NOMO-1 treated with DMSO at 0.1 percent for 48 hours (cell line): ENCODE data around the gene APCDD1L.
"Not testable (repeated sequence)": the region's sequence is repeated elsewhere in the genome, so short reads cannot be mapped to it uniquely, and the experiment has no call there.

ENCODE experiments used
- DNase-seq: peaks from one replicate; lab custom pipeline; 2025; ENCODE audit not compliant: unreplicated experiment; lab: John Stamatoyannopoulos, UW

APCDD1L gene

DNA sequence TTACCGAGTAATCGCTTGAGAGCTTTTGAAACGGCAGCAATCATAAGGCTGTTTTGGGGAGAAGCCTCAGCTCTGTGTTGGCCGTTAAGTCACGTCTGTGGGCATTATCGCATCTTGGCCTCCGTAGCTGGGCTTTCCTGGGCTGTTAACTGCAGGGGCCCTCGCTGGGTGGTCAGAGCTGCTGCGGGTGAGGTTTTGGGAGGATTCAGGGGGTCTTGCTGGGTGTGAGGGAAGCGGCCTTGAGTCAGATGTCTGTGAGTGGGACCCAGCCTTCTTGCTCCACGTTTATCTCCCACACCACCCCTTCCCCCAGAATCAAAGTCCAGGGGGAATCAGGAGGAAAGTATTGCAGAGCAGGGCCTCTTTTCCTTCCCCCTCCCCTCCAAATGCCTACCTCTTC, 3.2 kb upstream of the APCDD1L start:
- no peak for DNase-seq

DNA sequence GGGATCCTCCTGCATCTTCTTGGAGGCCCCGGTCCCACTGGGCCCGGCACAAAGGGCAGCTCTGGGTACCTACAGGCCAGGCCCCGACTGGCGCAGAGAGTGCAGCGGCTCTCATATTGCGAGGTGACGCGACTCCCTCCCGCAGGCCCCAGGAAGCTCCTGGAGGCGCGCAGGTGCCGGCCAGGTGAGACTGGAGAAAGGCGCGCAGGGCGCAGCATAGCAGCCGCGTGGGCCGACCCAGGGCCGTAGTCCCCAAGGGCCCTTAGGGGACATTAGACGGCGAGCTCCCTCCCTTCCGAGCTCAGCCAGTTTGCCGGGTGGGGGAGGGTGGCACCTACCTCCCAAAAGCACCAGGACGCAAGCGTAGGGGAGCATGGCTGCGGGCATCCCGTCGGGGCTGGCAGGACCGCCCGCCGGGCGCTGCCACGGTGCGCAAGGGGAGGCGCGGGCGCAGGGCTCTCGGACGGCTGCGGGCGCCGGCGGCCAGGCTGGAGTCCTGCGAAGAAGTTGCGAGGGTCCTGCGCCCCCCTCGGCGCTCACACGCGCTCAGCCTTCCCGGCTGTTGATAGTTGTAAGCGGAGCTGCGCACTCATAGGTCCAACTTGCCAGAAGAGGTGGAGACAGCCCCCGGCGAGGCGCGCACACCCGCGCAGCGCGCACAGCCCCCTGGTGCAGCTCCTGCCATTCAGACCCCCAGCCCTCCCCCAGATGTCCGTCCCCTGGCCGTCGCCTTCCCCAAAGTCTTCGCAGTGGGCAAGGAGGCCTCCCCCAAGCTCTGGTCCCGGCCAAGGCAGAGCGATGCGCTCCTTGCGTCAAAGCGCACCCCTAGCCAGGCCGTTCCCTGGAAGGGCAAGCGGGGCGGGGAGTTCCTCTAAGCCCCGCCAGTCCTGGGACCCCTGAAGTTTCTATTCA, 622 bp downstream of the APCDD1L start:
- no peak for DNase-seq

DNA sequence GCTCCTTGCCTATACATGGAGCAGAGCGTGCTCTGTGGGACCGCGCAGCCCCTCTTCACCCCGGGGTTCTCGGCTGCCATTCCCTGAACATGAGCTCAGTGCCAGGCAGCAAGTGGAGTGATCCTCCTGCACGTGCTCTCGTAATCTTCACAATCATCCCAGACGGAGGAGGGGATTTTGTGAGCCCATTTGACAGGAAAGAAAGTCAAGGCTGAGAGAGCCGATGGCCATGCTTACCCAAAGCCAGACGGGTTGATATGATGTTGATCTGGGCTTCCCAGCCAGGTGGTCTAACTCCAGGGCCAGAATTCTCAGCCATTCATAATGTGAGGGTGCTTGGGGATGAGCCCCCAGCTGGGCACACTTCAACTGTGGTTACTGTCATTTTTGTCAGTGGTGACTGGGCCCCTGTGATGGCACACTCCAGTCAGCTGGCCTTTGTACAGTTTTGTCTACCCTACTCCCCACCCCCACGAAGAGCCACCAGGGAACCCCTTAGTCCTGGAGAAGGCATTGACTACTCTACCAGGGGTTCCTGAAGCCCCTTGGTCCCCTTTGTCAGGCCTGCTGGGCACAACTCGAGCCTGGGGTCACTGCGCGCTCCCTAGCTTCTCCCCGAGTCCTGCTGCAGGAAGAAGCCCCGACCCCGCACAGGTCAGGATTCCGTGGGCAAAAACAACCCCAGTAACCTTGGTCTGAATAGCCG, 1.5 kb downstream of the APCDD1L start:
- DNase-seq, result no peak

DNA sequence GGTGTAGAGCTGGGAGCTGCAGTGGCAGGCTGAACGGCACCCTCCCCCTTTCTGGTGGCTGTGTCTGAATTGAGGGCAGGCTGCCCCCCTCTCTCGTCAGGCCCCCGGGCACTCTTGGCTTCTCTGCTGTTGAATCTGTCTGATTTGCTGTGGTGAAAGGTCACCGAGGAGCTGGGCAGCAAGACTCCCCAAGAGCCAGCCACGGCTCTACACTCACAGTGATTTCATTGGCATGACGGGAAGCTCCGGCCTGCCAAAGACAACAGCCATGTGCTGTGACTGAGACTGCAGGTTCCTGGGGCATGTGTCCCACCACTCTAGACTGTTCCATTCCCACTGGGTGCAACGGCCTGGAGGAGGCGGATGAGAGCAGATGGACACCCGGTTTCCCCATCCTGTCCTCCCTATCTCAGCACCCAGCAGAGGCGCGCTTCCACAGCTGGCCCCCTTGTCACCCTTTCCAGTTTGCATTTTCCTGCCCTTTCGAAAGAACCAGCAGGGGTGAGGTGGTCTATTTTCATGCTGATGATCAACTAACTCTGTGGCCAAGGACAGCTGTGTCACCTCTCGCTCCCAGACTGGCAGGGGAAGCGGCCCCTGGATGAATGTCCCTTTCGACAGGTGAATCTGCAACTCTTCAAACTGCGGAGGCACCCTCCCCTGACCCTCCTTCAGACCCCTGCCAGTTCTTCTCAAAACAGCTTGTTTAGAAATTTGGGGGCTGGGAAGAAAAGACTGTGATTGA, 2.2 kb downstream of the APCDD1L start:
- DNase-seq, result no peak

DNA sequence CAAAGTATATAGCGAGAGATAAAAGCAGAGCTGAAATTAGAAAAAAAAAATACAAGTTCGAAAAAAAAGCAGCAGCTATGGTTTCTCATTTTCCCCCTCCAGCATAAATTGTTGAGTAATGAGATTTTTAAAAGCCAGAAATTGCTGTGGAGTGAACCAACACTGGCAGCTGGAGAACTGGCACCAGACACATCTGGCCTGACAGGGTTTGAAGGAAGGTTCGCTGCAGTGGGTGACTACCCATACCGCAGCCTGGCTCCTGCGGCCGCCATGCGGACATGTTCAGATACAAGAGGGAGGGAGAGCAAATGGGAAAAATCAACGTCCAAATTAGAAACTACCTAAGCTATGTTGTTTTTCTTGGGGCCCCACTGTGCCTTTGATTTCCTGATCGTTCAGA, 3.3 kb downstream of the APCDD1L start:
- DNase-seq, result no peak

DNA sequence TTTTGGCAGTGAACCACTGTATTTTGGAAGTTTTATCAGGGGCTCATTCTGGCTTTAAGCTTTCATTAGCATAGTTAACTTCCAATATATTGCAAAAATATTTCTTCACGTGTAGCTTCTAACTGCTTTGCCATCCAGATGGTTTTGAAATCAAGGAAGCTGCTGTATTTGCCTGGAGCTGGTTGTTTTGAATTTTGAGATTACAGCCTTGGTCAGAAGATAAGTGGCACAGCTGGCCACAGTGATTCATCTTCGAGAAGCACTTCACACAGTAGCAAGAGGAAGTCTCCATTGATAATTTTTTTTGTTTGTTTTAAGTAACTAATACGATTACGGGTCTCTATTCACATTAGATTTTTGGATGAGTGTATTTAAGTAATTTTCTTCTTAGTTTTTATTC, 3.8 kb downstream of the APCDD1L start:
- peak; percentile 74 for DNase-seq

DNA sequence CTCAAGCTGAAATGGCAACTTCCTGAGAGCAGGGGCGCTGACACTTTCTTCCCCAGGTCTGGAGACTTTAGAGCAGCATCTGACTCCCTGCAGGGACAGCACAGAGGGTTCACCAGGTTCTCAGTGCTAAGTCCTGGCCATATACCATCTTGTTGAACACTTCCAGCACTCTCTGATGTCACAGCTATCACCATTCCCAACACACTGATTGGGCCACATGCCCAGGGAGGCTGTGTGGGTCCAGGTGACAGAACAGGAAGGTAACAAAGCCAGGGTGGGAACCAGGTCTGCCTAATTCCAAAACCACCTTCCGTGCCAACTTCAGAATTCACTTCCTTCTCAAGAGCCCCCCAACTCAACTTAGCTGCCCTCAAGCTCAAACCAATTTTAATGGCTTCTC, 4.3 kb downstream of the APCDD1L start:
- DNase-seq, result no peak

DNA sequence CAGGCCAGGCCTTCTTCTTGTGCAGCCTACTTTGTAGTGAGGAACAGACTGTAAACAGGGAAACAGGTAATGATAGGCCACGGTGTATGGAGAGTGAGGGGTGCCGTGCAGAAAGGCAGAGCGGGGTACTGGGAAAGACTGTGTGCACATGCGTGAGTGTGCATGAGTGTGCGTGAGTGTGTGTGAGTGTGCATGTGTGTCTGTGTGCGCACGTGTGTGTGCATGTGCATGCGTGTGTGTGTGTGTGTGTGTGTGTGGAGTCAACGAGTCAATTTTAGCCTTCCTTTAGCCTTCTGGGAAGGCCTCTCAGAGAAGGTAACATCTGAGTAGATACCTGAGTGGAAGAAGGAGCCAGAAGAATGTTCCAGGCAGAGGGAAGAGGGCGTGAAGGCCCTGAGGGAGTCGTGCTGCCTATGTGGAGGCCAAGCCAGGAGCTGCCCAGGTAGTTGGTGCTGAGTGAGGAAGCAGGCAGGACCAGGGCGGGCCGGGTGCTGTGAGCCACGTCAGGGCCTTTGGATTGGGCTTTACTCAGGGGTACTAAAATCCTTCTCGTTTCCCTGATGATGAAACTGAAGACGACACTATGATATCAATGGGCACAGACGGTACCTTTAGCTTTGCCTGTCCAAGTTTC, 6.3 kb downstream of the APCDD1L start:
- no peak for DNase-seq

DNA sequence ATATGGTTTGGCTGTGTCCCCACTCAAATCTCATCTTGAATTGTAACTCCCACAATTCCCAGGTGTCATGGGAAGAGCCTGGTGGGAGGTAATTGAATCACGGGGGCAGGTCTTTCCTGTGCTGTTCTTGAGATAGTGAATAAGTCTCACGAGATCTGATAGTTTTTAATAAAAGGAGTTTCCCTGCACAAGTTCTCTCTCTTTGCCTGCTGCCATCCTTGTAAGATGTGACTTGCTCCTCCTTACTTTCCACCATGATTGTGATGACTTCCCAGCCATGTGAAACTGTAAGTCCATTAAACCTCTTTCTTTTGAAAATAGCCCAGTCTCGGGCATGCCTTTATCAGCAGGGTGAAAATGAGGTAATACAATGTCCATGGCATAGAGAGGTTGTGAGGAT, 8.2 kb downstream of the APCDD1L start:
- not testable (repeated sequence) for DNase-seq

DNA sequence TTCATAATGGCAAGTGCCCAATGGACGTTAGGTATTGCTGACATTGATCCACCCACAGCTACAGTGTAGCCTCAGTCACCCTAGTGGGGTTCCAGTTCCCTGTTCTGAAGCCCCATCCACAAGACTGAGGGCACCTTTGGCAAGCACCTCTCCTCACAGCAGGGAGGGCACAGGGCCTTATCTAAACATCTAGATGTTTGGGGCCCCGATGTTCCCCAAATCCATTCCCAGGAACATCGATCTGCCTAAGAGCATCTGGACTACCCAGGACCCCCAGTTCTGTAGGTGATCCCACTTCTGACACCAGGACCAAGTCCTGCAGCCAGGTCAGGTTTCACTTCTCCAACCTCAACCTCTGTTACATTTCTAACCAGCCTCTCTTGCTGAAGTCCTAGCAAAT, 10.6 kb downstream of the APCDD1L start:
- no peak for DNase-seq

DNA sequence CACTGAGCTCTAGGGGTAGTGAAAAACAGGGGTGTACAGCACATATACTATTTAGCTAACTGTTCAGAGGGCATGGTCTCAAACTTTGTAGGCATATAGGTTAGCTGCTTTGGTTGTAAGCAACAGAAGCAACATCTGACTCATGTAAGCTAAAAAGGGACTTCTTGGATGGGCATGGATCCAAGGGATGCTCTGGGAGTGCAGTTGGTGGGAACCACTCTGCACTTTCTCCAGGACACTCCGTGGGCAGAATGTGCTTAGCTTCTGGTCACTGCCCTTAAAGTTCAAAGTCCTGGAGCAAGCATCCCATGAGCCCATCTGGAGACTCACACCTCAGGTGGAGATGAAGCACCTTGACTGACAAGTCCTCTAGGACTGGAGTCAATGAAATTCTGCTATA, 11.5 kb downstream of the APCDD1L start:
- DNase-seq, result no peak

DNA sequence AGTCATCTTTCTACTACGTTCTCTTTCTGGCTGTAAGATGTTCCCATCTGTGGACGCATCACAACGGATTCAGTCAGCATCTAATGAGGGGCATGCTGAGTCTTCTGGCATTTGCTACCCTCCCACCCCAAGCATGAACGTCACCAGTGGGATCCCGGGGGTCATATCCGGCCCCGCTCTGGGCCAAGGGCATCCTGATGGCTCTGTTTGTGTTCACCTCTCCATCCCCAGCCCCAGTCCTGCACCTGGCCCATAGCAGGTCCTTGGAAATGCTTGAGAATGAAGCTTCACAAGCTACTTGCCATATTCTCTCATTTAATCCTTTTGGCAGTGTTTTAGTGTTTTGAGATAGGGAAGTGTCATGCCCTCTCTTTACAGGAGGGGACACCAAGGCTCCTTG, 14.9 kb downstream of the APCDD1L start:
- no peak for DNase-seq

DNA sequence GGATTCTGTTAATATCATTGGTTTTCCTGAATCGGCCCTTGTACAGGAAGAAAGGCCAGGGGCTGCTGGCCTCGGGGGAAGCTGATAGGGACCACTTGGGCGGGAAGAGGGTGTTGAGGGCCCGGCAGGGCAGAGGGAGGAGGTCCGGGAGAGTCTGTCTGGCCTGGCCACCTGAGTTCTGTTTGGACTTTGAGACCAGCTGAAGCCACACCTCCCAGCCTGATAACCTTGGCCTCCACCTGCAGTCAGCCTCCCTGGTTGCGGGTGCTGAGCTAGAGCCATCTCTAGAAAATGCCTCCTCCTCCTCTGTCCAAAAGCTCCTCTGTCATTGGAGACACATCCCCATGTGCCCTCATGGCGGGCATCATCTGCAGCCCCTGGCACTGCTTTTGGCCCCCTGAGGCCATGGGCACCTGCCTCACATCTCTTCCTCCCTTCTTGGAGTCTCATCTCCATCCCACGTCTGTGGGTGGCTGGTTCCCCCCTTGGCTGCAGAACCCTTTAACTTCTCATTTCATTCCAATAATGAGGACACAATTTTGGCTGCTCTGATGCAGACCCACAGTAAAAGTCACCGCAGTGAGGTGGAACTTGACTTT, 16.6 kb downstream of the APCDD1L start:
- no peak for DNase-seq

DNA sequence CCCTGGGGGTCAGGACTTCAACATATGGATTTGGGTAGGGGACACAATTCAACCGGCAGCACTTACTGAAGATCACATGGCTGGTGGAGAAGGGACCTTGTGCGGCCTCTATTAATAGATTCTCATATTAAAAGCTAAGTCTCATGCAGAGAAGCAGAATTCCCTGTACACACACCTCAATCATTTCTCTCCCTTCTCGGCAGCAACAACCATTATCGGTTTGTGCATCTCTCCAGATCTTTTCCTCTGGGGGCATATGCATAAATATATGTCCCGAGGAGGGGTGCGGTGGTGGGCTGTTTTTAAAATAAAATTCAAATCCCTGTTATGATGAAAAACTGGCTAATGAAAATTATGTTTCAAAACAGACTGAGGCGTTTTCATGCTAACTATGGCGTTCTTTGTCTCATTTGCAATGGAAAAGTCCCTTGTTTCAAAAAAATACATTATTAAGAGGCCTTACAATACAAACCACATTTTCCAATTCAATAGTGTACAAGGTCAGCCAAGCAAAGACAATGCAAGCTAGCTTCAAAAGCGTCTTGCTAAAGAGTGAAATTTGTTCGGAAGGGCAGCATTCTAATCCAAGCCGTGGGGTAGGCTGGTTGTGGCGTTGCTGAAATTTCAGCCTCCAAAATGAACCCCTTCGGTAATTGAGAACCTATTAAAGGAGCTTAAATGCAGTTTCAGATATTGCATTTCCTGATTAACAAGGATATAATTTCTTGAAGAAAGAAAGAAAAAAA, 17.3 kb downstream of the APCDD1L start:
- DNase-seq, result no peak

DNA sequence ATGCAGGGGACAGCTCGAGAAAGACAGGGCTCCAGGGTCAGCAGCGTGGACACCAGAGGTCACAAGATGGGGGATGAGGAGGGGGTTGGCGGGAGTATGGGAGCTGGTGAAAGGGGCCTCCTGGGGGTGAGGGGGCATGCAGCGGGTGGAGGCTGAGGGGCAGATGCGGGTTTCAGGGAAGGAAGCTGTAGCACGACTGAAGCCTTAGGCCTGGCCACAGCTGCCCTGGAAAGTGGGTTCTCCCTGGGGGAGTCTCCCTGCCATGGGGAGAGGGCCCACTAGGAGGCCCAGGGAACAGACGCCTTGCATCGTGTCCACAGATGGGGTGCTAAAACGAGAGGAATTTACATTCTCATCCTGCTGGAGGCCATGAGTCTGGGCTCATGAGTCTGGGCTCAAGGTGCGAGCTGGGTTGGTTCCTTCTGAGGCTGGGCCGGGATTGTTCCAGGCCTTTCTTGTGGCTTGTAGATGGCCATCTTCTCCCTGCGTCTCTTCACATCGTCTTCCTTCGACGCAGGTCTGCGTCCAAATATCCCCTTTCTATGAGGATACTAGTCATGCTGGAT, 18.0 kb downstream of the APCDD1L start:
- no peak for DNase-seq

DNA sequence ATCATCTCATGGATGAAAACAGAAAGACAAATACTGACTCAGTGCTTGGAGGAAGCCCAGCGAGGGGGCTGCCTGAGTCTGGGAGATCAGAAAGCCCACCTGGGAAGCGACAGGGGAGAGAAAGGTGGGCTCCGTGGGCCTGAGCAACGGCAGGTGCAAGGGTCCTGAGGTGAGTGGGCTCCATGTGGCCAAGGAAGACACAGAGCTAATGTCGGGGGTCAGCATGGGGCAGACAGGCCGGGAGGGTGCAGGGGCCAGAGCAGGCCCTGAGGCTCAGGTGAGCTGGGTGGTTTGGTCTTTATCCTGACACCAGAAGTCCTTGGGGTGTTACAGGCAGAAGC, 18.8 kb downstream of the APCDD1L start:
- DNase-seq, result no peak

DNA sequence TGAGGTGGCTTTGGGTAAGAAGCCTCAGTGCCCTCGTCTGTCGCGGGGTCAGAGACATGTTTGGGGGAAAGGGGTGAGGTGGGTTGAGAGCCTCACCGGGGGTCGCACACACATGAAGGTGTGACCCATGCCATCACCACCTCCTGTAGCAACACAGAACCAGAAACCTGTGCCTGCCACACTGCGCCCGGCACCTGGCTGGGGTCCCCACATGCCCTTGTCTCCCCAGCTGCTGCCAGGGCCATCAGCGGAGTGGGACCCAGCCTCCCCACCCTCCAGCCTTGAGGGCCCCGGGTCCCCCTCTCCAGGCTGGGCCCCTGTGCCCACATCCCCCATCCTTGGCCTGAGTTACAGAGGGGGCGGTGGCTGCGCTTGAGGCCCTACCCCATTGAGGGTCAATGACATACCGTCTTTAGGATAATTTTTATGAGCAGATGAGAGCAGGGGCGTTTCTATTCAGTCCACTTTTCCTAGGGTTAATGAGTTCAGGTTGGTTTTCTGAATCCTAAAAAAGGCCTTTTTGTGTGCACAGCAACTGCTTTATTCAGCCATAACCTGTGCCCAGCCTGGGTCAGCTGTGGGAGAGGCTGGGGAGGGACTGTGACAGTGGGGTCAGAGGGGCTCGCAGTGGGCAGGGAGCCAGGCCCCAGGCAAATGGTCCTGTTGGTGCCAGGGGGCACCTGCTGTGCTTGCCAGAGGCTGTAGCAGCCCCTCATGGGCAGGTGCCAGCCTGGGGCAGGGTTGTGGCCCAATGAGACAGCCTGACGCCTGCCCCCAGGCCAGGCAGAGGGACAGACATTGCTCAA, 19.4 kb downstream of the APCDD1L start:
- no peak for DNase-seq

DNA sequence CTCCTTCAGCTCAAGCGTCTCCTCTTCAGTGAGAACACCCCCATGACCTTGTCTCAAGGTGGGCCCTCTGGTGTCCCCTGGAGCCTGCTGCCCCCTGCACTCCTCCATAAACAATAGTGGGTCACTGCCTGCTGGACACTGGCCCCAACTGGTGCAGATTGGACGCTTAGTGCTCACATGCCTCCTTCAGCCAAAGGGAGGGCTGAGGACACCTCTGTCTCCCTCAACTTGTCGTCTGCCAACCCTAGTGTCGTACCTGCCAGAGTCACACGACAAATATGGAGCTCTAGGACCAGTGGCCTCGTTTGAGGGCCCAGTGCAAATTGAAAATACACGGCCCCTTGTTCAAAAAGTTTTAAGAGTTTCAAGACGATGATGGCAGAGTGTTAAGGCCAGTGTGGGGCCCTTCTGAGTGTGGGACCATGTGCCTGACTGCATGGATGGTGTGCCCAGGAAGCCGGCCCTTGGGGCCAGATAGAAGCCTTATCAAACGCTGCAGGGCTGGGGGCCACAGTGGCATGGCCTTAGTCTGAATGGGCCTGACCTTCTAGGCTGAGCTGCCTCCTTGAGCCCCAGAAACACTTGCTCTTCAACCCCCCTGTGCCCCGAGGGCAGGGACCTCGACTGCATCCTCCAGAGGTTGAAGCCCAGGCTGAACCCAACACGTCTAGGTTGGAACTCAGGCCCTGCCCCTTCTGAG, 20.1 kb downstream of the APCDD1L start:
- DNase-seq, result no peak
